Measurements from ENCODE around the gene REEP1.

DNA sequence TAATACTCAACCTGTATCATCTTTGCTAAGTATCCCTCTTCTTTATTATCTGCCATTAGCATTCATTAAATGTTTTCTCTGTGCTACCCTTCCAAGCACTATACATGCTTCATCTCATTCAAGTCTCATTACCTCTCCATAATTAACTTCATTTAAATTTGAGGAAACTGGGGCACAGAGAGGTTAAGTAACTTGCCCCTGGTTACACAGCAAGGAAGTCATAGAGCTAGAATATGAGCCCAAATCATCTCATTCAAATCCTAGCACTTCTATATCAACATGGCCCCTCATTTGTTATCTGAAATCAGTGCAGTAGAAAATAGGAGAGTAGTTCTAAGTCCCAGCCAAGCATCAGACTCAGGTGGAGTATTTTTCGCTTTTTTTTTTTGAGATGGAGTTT lies 133.8 kb downstream of the REEP1 start:
- TF ChIP-seq, protein P1, sequence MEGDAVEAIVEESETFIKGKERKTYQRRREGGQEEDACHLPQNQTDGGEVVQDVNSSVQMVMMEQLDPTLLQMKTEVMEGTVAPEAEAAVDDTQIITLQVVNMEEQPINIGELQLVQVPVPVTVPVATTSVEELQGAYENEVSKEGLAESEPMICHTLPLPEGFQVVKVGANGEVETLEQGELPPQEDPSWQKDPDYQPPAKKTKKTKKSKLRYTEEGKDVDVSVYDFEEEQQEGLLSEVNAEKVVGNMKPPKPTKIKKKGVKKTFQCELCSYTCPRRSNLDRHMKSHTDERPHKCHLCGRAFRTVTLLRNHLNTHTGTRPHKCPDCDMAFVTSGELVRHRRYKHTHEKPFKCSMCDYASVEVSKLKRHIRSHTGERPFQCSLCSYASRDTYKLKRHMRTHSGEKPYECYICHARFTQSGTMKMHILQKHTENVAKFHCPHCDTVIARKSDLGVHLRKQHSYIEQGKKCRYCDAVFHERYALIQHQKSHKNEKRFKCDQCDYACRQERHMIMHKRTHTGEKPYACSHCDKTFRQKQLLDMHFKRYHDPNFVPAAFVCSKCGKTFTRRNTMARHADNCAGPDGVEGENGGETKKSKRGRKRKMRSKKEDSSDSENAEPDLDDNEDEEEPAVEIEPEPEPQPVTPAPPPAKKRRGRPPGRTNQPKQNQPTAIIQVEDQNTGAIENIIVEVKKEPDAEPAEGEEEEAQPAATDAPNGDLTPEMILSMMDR (conservative IDR thresholded peaks at IDR 0.05 in 1 of 2, IDR thresholded peaks at IDR 0.05 in 1 of 2; ENCODE audit: extremely low read depth in 1 of 2, insufficient read depth in 1 of 2, low read depth in 1 of 2, low read length in 2 of 2) = no peak
- no peak for TF ChIP-seq EZH2 (IDR thresholded peaks at IDR 0.05; ENCODE audit: borderline replicate concordance, low read length)

All from mammary epithelial cell (primary cell).